OCI-LY7 (cell line): ENCODE measurements around the gene RPP30. TPM values are rescaled to one million over a fixed set of nuclear protein-coding genes. Genes with fewer than 3 reads are reported as not detected.
"Not testable (repeated sequence)": the region's sequence is repeated elsewhere in the genome, so short reads cannot be mapped to it uniquely, and the experiment has no call there.

Source experiments
- BruUV-seq: library from RNA; stranded (reverse); fragments of 400-500 nt; replicated peaks from 2 replicates; lab custom pipeline; 2021; lab: Mats Ljungman, UMichigan
- CTCF ChIA-PET: fragments of 300-600 bp; sonication (Branson Sonifier 250); formaldehyde crosslinking; loops from one replicate; lab custom pipeline; 2022; ENCODE audit warnings: antibody characterized with exemption; ENCODE audit not compliant: unreplicated experiment; lab: Charles Lee
- POLR2A ChIA-PET: fragments of 300-600 bp; sonication (Branson Sonifier 250); formaldehyde crosslinking; loops from one replicate; lab custom pipeline; 2022; ENCODE audit warnings: antibody characterized with exemption; lab: Charles Lee
- DNase-seq: peaks from one replicate; pipeline ENCODE4 v3.0.0-alpha.2; 2015; ENCODE audit warnings: low spot score
- H2AFZ ChIP-seq: fragments of 200-600 bp; sonication (generic), shearing (Covaris generic); 2 replicates; pipeline ENCODE4 v1.6.1; 2014; ENCODE audit warnings: mild to moderate bottlenecking, antibody characterized with exemption, low read length, moderate library complexity
- H3K27ac ChIP-seq: fragments of 200-600 bp; sonication (generic); 2 replicates; pipeline ENCODE4 v1.5.1; 2014; ENCODE audit warnings: mixed run types, low read depth, mild to moderate bottlenecking, moderate library complexity, low read length, inconsistent platforms; ENCODE audit not compliant: poor library complexity, severe bottlenecking
- H3K36me3 ChIP-seq: fragments of 200-600 bp; sonication (generic); 2 replicates; pipeline ENCODE4 v1.6.1; 2014; ENCODE audit warnings: mild to moderate bottlenecking, antibody characterized with exemption, low read length, moderate library complexity, mixed read lengths; ENCODE audit not compliant: insufficient read depth
- H3K4me1 ChIP-seq: fragments of 200-600 bp; sonication (generic); 2 replicates; pipeline ENCODE4 v1.5.1; 2014; ENCODE audit warnings: mild to moderate bottlenecking, low read length; ENCODE audit not compliant: insufficient read depth, poor library complexity, severe bottlenecking
- H3K4me2 ChIP-seq: fragments of 200-600 bp; sonication (generic); 2 replicates; pipeline ENCODE4 v1.6.1; 2014; ENCODE audit warnings: mild to moderate bottlenecking, low read length
- H3K4me3 ChIP-seq: fragments of 200-600 bp; sonication (generic); 2 replicates; pipeline ENCODE4 v1.5.1; 2014; ENCODE audit warnings: mild to moderate bottlenecking, low read depth, low read length; ENCODE audit not compliant: poor library complexity, severe bottlenecking
- H3K79me2 ChIP-seq: fragments of 200-600 bp; sonication (generic); 2 replicates; pipeline ENCODE4 v1.6.1; 2016; ENCODE audit warnings: low read depth, mild to moderate bottlenecking, low read length, moderate library complexity, mixed read lengths; ENCODE audit not compliant: insufficient read depth
- H3K9me2 ChIP-seq: fragments of 200-600 bp; sonication (generic); 2 replicates; pipeline ENCODE4 v1.6.1; 2016; ENCODE audit warnings: mild to moderate bottlenecking, low read length, mixed read lengths; ENCODE audit not compliant: insufficient read depth
- H3K9me3 ChIP-seq: fragments of 200-600 bp; sonication (generic); 2 replicates; pipeline ENCODE4 v1.6.1; 2014; ENCODE audit warnings: mild to moderate bottlenecking, mixed run types, low read length, mixed read lengths
- H4K20me1 ChIP-seq: fragments of 200-600 bp; sonication (generic); 2 replicates; pipeline ENCODE4 v1.6.1; 2014; ENCODE audit warnings: mild to moderate bottlenecking, antibody characterized with exemption, low read length, moderate library complexity, mixed read lengths; ENCODE audit not compliant: insufficient read depth
- CTCF ChIP-seq: fragments of 200-600 bp; sonication (generic); conservative IDR thresholded peaks from 2 replicates; pipeline ENCODE4 v1.5.1; 2014; ENCODE audit warnings: mild to moderate bottlenecking, antibody characterized with exemption, low read length, moderate library complexity, mixed read lengths
- EZH2phosphoT487 ChIP-seq: fragments of 200-600 bp; sonication (generic); IDR thresholded peaks from 2 replicates; pipeline ENCODE4 v1.6.1; 2018; ENCODE audit warnings: low read depth, borderline replicate concordance, mild to moderate bottlenecking, mixed run types, antibody characterized with exemption, low read length, moderate library complexity, mixed read lengths
- intact Hi-C: fragments of 100-400 bp; cut with micrococcal nuclease; formaldehyde crosslinking; loops from one replicate; pipeline ENCODE4 v1.10.0; 2022; ENCODE audit not compliant: unreplicated experiment
- total RNA-seq, 2 experiments: library from RNA; depleted of rRNA in 1 of 2; stranded (reverse); fragments of >200 nt in 1 of 2; shearing (Covaris generic) in 1 of 2; gene quantifications; 2 replicates each; pipeline ENCODE4 v1.2.3, GENCODE V29; 2014 to 2022

Gene RPP30
- total RNA-seq, 2 experiments from 2014 or later: 34.3 to 50.4 TPM

- intact Hi-C loops: no loop called here
- Histone ChIP-seq H3K27ac (no peak overlapping the region), H3K4me2 (no peak overlapping the region), H3K9me3 (no peaks in the 10 kb centered on the region), H3K4me3 (no peak overlapping the region), H3K79me2 (no peaks in the 10 kb centered on the region), H4K20me1 (no peaks in the 10 kb centered on the region), H3K4me1 (no peaks in the 10 kb centered on the region), H3K36me3 (no peaks in the 10 kb centered on the region), H3K9me2 (no peaks in the 10 kb centered on the region), H2AFZ (no peak overlapping the region)
- no peak for DNase-seq
- ChIA-PET CTCF (interaction anchor here (1.0 kb wide), 1 partner anchor 11 kb away, joined by 3 read pairs; no protein-coding TSS in a partner anchor), POLR2A (interaction anchor here (0.6 kb wide), 1 partner anchor 1206 kb away, joined by 6 read pairs; no protein-coding TSS in a partner anchor)
- no TSS peak for BruUV-seq
- TF ChIP-seq CTCF (no peak), EZH2phosphoT487 (no peak)
Observed at GRCh38 chr10:90939648-90940047, 67.9 kb downstream of the RPP30 start.

- H3K4me2 ChIP-seq, H2AFZ ChIP-seq, intact Hi-C loops, H3K36me3 ChIP-seq, H3K9me3 ChIP-seq, H3K4me3 ChIP-seq, H3K4me1 ChIP-seq, H4K20me1 ChIP-seq, H3K79me2 ChIP-seq, CTCF ChIA-PET, DNase-seq, H3K27ac ChIP-seq, H3K9me2 ChIP-seq, BruUV-seq: not testable (repeated sequence)
- POLR2A ChIA-PET: interaction anchor here (0.5 to 0.6 kb wide), 2 partner anchors 34 to 484 kb away, joined by 3 read pairs; no protein-coding TSS in a partner anchor
Observed at GRCh38 chr10:90942980-90943379, 71.2 kb downstream of the RPP30 start.

GRCh38 chr10:90944749-90945148, 73.0 kb downstream of the RPP30 start:
- H3K4me3 ChIP-seq: no peak overlapping the region
- H3K4me1 ChIP-seq: no peaks in the 10 kb centered on the region
- CTCF ChIA-PET: no interaction called here
- no peak overlapping the region for H3K4me2 ChIP-seq
- H3K79me2 ChIP-seq: no peaks in the 10 kb centered on the region
- H3K9me3 ChIP-seq: no peaks in the 10 kb centered on the region
- no peak for DNase-seq
- intact Hi-C loops: no loop called here
- H2AFZ ChIP-seq: no peak overlapping the region
- H3K27ac ChIP-seq: no peak overlapping the region
- no peaks in the 10 kb centered on the region for H4K20me1 ChIP-seq
- TF ChIP-seq EZH2phosphoT487 (no peak), CTCF (no peak)
- H3K9me2 ChIP-seq: no peaks in the 10 kb centered on the region
- no TSS peak for BruUV-seq
- H3K36me3 ChIP-seq: no peaks in the 10 kb centered on the region
- POLR2A ChIA-PET: no interaction called here
